A673 (cell line): Measurements from ENCODE around the gene CGNL1. TPM values are rescaled to one million over a fixed set of nuclear protein-coding genes. Genes with fewer than 3 reads are reported as not detected.

ENCODE experiments used
- BruUV-seq: library from RNA; stranded (reverse); fragments of 400-500 nt; replicated peaks from 2 replicates; lab custom pipeline; 2021; lab: Mats Ljungman, UMichigan
- CTCF ChIA-PET: fragments of 300-600 bp; sonication (Branson Sonifier 250); formaldehyde crosslinking; loops from one replicate; lab custom pipeline; 2022; ENCODE audit warnings: antibody characterized with exemption; lab: Charles Lee
- POLR2A ChIA-PET: fragments of 300-600 bp; sonication (Branson Sonifier 250); formaldehyde crosslinking; loops from one replicate; lab custom pipeline; 2022; ENCODE audit warnings: antibody characterized with exemption; ENCODE audit not compliant: low non-redundant PET; lab: Charles Lee
- DNase-seq: peaks from one replicate; pipeline ENCODE4 v3.0.0-alpha.2; 2015; ENCODE audit warnings: low spot score
- H3K27ac ChIP-seq: fragments of 200-600 bp; sonication (generic); 2 replicates; pipeline ENCODE4 v1.5.1; 2016; ENCODE audit warnings: mixed run types, low read depth, mild to moderate bottlenecking, mixed read lengths, antibody characterized with exemption, low read length; ENCODE audit not compliant: poor library complexity, severe bottlenecking
- H3K27me3 ChIP-seq: fragments of 200-600 bp; sonication (generic); replicated peaks from 2 replicates; pipeline ENCODE4 v1.6.1; 2017; ENCODE audit warnings: mixed run types, low read depth, mild to moderate bottlenecking, mixed read lengths, antibody characterized with exemption, low read length; ENCODE audit not compliant: insufficient read depth, poor library complexity
- H3K36me3 ChIP-seq: fragments of 200-600 bp; sonication (generic); 2 replicates; pipeline ENCODE4 v1.6.1; 2016; ENCODE audit warnings: mixed run types, mild to moderate bottlenecking, mixed read lengths, antibody characterized with exemption, low read length; ENCODE audit not compliant: insufficient read depth, poor library complexity, severe bottlenecking
- H3K4me1 ChIP-seq: fragments of 200-600 bp; sonication (generic); 2 replicates; pipeline ENCODE4 v1.6.1; 2017; ENCODE audit warnings: mixed run types, mild to moderate bottlenecking, mixed read lengths, antibody characterized with exemption, low read length; ENCODE audit not compliant: insufficient read depth, poor library complexity, severe bottlenecking
- H3K4me3 ChIP-seq: fragments of 200-600 bp; sonication (generic); 2 replicates; pipeline ENCODE4 v1.5.1; 2016; ENCODE audit warnings: low read depth, mixed run types, mild to moderate bottlenecking, mixed read lengths, low read length; ENCODE audit not compliant: poor library complexity, severe bottlenecking
- H3K9me3 ChIP-seq: fragments of 200-600 bp; sonication (generic); 2 replicates; pipeline ENCODE4 v1.6.1; 2016; ENCODE audit warnings: mixed run types, low read depth, mild to moderate bottlenecking, mixed read lengths, antibody characterized with exemption, low read length; ENCODE audit not compliant: poor library complexity, severe bottlenecking
- CTCF ChIP-seq: fragments of 300-800, 200-600 bp; sonication (generic); conservative IDR thresholded peaks from 2 replicates; pipeline ENCODE4 v1.5.1; 2017; ENCODE audit warnings: low read depth, mild to moderate bottlenecking, antibody characterized with exemption, low read length, moderate library complexity, mixed read lengths
- EZH2 ChIP-seq: fragments of 200-600 bp; sonication (generic); IDR thresholded peaks from 2 replicates; pipeline ENCODE4 v1.6.1; 2017; ENCODE audit warnings: borderline replicate concordance, low read depth, mild to moderate bottlenecking, mixed read lengths, antibody characterized with exemption, low read length; ENCODE audit not compliant: poor library complexity, severe bottlenecking
- intact Hi-C: fragments of 100-400 bp; cut with micrococcal nuclease; formaldehyde crosslinking; loops from one replicate; pipeline ENCODE4 v1.10.0; 2022; ENCODE audit not compliant: unreplicated experiment
- total RNA-seq: library from RNA; stranded (reverse); gene quantifications from 2 replicates; pipeline ENCODE4 v1.2.3, GENCODE V29; 2021

CGNL1 gene
- total RNA-seq, 1 experiment from 2014 or later, result 0.58 TPM

- no peaks in the 10 kb centered on the region for H3K4me1 ChIP-seq
- DNase-seq, result no peak
- TF ChIP-seq EZH2, result no peak
- TF ChIP-seq CTCF, result no peak
- H3K36me3 ChIP-seq, result no peaks in the 10 kb centered on the region
- H3K9me3 ChIP-seq, result no peaks in the 10 kb centered on the region
- H3K27me3 ChIP-seq, result peaks cover 8% of the 10 kb centered on the region
- H3K27ac ChIP-seq, result no peak overlapping the region
- H3K4me3 ChIP-seq, result no peak overlapping the region
- CTCF ChIA-PET, result interaction anchor here (0.7 kb wide), 1 partner anchor 156 kb away, joined by 10 read pairs; no protein-coding TSS in a partner anchor
- BruUV-seq, result no TSS peak
- intact Hi-C loops, result no loop called here
- POLR2A ChIA-PET, result no interaction called here
These were observed 2.4 kb upstream of the CGNL1 start for GRCh38 chr15:57373882-57374276.

GRCh38 chr15:57376696-57377477 is 582 bp downstream of the CGNL1 start:
- H3K27me3 ChIP-seq, result peaks cover 8% of the 10 kb centered on the region
- peak overlapping the region; percentile 58 for H3K4me3 ChIP-seq
- TF ChIP-seq CTCF (no peak), EZH2 (no peak)
- intact Hi-C loops, result no loop called here
- DNase-seq, result peak; percentile 53
- no TSS peak for BruUV-seq
- ChIA-PET POLR2A (no interaction called here), CTCF (no interaction called here)
- no peak overlapping the region for H3K27ac ChIP-seq
- H3K9me3 ChIP-seq, result no peaks in the 10 kb centered on the region
- H3K36me3 ChIP-seq, result no peaks in the 10 kb centered on the region
- no peaks in the 10 kb centered on the region for H3K4me1 ChIP-seq

- no peak overlapping the region for H3K27ac ChIP-seq
- no peak for TF ChIP-seq CTCF
- TF ChIP-seq EZH2, result no peak
- no peaks in the 10 kb centered on the region for H3K36me3 ChIP-seq
- no peaks in the 10 kb centered on the region for H3K9me3 ChIP-seq
- H3K27me3 ChIP-seq, result peaks cover 8% of the 10 kb centered on the region
- CTCF ChIA-PET, result no interaction called here
- H3K4me1 ChIP-seq, result no peaks in the 10 kb centered on the region
- H3K4me3 ChIP-seq, result no peak overlapping the region
- intact Hi-C loops, result no loop called here
- no peak for DNase-seq
- POLR2A ChIA-PET, result no interaction called here
- BruUV-seq, result no TSS peak
These were observed 1.2 kb downstream of the CGNL1 start for GRCh38 chr15:57377478-57377847.
